Activated T-cell treated with anti-CD3 and anti-CD28 coated beads for 48 hours (primary cell): ENCODE measurements around the gene MTR.
"Not testable (repeated sequence)": the region's sequence is repeated elsewhere in the genome, so short reads cannot be mapped to it uniquely, and the experiment has no call there.

Source experiments
- DNase-seq: peaks from one replicate; pipeline ENCODE4 v3.0.0-alpha.2; 2020; ENCODE audit warnings: low read depth

MTR gene

DNA sequence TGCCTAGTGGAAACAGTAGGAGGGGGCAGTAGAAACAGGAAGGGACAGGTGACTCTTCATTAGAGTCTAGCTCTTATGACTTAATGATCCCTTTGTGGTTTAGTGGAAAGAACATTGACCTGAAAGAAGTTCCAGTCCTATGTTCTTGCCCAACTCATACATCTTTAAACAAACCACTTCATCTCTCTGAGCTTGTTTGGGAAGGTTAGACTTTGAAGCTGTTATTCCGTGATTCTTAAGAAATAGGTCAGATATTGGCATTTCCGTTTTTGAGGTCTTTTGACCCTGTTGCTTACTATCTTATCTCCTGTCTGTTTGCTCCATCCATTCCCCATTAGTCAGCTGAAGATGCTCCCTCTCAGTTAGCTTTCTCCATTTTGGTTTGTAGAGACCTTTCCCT lies 38.5 kb downstream of the MTR start:
- DNase-seq, result no peak

DNA sequence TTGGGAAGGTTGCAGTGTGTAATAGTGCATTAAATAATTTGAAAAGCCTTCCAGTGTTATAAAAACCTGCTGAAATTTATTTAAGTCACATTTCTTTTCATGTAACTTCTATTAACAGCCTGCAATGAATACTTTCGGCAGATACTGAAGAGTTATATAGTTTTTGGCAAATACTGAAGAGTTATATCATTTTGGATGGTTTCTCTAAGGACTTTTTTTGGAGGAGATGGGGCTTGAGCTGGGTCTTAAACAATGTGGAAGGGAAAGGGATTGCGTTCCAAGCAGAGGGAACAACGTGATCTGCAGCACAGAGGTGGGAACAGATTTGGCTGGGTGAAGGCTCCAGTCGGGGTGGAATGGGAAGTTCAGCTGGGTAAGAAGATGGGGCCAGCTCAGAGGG lies 39.8 kb downstream of the MTR start:
- DNase-seq, result no peak

DNA sequence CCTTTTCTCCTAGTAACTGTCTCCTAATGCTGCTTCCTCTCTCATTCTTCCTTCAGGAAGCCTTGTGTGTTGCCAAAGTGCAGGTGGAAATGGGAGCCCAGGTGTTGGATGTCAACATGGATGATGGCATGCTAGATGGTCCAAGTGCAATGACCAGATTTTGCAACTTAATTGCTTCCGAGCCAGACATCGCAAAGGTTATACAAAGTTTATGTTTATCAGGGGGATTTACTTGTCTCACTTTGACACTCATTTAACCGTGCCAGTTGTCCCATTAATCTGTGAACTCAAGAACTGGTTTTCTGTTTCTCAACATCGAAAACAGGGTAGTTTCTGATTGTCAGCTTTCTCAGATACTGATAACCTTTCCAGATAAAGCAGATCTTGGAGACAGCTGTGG lies 40.4 kb downstream of the MTR start:
- DNase-seq, result no peak

DNA sequence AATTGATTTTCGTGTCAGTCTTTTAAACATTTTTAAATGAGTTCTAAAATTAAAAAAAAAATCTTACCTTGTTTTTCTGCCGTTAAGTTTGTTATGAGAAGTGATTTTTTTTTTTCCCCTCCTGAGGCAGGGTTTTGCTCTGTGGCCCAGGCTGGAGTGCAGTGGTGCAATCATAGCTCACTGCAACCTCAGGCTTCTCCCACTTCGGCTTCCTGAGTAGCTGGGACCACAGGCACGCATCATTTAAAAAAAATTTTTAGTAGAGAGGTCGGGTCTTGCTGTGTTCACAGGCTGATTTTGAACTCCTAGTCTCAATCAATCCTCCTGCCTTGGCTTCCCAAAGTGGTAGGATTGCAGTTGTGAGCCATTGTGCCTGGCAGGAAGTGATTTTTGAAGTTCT lies 41.1 kb downstream of the MTR start:
- no peak for DNase-seq

DNA sequence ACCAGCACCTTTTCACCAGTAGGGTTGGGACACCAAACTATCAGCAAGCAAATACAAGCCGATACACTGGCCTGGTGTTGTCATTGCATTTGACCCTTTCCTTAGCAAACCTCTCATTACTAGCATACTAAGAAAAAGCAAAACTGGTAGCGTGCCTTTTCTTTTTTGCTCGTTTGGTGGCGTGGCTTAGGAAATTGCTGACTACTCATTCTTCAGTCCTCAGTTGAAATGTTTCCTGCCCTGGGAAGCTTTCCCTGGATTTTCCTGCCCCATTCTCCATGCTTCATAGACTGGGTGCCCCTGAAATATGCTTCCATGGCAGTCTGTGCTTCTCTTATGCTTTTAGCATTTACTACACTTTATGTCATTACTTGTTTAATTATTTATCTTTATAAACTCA lies 42.0 kb downstream of the MTR start:
- no peak for DNase-seq

DNA sequence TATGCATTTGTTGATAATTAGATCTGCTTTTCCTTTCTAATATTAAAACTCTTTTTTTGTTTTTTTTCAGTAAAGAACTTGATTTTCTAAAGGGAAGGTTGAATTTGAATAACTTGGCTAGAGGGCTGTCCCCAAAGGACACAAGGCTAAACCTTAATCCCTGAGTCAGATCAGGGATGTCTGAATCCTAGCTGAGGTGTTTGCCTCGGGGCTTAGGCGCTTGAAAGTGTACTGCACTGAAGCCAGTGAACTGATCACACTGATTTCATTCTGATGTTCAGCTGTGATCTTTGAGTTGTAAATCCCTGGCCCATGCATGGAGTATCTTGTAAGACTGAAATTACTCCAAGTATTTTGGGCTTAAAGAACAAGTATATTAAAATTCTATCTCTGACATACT lies 42.8 kb downstream of the MTR start:
- DNase-seq, result no peak

DNA sequence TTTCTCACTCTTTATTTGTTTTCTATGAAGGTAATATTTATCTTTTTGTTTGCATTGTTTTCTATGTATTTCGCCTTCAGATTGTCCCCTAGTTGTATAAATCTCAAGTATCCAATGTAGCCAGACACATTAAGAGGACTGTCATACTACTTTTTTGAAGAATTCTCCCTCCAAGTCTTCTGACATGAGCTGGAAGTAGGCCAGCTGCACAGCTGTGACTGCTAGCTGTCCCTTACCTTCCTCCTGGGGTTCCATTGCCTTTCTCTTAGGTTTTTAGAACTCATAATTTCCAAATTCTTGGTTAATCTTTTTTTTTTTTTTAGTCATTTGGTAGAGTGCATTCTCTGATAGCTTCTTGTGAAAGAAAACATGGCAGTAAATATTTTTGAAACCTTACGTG lies 46.2 kb downstream of the MTR start:
- DNase-seq, result no peak

DNA sequence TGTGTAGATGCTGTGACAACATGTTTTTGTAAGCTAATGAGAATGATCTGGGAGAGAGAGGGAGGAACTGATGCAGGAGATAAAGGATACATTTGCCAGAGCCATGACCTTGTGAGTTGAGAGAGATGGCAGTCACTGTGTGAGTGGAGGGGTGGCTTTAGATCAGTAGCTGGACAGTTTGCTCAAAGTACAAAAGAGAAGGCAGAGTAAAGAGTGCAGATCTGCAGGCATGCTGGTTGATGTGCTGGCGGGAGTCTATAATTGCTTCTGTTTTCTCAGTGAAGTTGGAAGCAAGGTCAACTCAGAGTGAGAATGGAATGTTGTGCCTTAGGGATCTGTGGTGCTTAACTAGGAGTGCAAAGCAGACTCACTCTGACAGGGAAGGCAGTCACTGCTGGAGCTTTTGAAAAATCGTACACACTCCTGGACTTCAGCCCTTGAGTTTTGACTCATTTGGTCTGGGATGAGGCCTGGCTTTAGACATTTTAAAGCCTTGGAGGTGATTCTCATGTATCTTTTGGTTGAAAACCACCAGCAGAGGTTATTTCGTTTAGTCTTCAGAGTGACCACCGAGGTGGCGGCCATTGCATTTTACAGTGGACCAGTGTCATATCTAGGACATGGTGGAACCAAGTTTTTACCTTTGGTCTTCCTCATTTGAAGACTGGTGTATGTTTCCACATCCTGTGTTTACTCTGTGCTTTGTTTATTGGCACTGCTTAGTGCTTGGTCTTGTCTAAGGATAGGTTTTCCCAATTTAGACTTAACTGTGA lies 49.6 kb downstream of the MTR start:
- no peak for DNase-seq

DNA sequence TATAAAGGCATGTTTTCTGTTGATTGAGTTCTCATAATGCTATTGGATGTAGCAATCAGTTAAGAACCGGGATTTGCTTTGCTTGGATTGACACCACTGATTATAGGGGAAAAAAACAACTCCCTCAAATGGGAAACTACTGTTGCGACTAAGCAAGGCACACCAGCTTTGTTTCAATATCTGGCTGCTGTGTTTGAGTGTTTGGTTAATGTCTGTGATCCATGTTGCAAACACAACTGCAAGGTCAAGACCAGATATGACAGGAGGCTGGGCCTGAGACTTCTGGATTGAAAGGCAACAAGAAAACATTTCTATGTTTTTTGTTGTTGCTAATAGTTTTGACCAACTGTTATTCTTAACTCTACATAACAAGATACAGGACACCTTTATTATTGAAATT lies 50.7 kb downstream of the MTR start:
- no peak for DNase-seq

DNA sequence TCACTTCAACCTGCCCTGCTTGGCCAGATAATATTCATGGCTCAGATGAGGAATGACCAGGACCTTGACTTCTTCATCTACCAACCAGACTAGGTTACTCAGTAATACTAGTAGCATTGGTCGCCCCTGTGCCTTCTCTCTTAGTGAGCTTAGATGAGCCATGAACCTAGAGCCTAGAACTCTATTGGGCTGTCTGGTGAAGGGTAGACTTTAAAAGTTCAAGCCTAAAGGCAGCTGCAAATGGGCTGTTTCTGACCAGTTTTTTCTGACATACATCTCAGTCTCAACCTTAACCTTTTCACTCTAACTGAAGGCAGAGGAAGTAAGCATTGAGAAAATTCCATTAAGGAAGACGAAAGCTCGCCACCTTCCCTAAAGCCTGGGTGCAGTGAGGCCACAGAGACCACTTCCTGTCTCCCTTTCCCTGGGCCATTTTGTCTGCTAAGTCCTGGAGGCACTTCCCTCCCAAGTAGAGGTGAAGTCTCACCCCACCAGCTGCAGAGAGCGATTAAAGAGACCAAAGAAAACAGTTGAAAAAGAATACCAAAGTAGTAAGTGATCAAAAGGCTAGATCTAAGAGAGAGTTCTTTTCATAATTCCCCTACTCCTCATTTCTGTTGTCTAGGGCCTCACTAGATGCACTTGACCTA lies 53.3 kb downstream of the MTR start:
- DNase-seq, result no peak

DNA sequence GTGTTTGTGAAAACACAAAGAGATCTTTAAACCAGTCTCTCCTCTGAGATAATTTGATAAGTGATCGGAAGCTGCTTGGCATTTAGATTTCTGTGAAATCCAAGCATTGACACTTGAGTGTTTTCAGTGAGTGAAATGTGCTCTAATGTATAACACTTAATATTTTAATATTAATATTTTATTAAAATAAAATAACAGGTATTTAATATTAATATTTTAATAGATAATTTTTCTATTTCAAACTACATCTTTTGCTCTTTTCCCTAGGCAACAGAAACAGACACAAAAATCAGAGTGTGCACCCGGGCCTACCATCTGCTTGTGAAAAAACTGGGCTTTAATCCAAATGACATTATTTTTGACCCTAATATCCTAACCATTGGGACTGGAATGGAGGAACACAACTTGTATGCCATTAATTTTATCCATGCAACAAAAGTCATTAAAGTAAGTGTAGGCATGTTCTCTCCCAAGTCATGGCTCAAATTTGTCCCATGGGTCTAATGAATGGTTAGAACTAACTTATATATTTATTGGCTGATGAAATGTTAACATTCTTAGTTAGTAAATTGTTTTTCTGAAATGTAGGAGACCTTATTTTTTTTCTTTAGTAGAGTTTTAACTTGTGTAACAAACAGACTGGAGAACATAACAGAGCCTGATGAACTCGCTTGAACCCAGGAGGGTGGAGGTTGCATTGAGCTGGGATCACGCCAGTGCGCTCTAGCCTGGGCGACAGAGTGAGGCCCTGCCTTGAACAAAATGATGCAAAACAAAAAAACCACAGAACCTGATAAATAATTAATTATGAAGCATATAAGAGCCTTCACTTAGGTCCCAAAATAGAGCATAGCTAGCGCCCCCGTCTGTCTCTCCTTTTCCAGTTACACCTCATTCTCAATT lies 55.2 kb downstream of the MTR start:
- no peak for DNase-seq

DNA sequence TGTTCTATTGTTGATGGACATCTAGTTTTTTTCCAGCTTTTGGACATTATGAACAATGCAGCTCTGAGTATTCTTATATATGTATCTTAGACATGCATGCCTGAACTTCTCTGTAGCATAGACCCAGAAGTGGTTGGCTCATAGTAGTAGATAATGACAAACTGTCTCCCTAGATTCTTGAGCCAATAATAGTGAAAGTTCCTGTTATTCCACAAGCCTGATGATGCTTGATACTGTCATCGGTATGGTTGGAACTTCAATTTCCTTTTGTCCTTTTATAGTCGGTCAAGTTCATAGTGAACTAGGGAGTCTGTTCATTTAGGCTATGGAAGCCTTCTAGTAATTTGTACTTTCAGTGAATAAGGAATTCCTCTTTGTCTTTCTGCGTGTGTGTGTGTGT lies 56.8 kb downstream of the MTR start:
- no peak for DNase-seq

DNA sequence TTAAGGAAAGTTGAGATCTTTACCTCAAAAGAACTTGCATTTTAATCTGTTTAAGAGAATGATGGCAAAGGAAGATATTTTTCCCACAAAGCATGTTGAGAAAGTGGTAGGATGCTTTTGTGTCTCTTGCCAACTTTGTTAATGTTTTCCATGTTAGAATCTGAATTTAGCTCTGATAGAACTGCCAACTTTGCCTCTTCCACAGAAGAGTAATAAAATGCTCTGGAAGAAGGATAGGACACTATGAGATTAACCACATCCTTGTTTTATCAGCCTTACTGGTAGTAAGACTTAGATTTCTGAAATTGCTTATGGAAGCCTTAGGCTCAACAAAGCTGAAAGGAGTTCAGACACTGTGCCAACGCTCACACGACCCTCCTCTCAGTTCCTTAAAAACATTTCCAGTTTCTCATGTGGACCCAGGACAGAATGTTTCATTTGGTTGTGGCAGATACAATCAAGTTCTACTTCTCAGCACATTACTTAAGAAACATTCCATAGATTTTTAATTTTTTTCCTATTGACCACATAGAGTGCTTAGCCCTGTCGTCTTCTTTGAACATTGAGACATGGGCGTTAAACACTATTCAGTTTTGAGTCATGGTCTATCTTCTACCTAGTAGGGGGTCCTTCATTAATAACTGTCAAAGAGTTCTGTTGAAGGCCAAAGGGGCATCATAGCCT lies 59.0 kb downstream of the MTR start:
- no peak for DNase-seq

DNA sequence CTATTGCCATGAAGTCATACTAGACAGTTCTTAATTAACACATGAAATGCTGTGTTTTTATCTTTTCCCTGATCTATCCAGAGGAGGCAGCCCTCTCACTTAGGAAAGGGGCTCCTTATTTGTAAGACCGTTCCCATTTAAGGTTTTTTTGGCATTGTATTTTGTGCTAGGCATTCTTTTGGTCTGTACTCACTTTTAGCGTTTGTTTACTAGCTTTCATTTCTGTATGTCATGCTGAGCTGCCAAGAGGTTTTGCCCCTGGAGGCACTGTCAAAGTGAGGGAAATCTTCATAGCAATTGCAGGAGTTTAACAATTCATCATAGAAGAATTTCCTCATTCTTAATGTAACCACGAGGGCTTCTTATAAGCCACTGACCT lies 59.5 kb downstream of the MTR start:
- no peak for DNase-seq

DNA sequence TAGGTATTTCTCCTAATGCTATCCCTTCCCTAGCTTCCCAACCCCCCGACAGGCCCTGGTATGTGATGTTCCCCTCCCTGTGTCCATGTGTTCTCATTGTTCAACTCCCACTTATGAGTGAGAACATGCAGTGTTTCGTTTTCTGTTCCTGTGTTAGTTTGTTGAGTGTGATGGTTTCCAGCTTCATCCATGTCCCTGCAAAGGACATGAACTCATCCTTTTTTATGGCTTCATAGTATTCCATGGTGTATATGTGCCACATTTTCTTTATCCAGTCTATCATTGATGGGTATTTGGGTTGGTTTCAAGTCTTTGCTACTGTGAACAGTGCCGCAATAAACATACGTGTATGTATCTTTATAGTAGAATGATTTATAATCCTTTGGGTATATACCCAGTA lies 61.6 kb downstream of the MTR start:
- not testable (repeated sequence) for DNase-seq

DNA sequence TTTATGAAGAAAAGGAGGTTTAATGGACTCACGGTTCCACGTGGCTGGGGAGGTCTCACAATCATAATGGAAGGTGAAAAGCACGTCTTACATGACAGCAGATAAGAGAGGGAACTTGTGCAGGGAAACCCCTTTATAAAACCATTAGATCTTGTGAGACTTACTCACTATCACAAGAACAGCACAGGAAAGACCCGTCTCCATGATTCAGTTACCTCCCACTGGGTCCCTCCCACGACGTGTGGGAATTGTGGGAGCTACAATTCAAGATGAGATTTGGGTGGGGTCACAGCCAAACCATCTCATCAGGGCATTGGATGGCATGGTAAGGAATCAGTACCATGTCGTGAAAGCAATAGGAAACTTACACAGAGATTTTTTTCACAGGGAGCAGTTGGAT lies 63.1 kb downstream of the MTR start:
- DNase-seq, result no peak

DNA sequence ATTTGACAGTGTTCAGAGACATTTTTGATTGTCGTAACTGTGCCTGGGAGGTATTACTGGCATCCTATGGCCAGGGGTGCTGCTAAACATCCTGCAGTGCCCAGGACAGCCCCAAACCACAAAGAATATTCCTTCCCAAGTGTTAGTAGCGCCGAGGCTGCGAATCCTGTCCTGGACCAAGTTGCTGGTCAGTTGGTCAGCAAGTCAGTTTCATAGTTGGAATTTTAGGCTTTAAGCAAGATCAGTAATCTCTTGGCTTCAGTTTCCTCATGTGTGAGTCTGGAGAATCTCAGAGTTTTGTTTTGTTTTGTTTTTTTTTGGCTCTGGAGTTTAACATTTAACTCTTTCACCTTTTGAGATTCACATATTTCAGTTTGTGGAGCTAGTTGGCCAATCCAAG lies 65.0 kb downstream of the MTR start:
- no peak for DNase-seq

DNA sequence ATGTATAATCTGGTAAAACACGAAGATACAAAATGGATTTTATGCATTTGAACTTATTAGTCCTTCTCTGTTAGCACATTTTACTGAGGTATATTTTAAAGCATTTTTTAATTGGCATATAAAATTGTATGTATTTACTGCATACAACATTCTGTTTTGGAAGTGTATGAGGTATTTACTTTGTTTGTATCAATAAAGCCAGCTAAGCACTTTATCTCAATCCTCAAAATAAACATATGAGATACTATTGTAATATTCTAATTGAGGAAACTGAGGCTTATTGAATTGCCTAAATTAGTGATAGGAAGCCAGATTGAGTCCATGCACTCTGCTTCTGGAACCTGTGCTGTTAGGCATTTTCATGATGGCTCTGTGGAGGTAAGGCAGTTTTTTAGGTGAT lies 65.6 kb downstream of the MTR start:
- DNase-seq, result no peak

DNA sequence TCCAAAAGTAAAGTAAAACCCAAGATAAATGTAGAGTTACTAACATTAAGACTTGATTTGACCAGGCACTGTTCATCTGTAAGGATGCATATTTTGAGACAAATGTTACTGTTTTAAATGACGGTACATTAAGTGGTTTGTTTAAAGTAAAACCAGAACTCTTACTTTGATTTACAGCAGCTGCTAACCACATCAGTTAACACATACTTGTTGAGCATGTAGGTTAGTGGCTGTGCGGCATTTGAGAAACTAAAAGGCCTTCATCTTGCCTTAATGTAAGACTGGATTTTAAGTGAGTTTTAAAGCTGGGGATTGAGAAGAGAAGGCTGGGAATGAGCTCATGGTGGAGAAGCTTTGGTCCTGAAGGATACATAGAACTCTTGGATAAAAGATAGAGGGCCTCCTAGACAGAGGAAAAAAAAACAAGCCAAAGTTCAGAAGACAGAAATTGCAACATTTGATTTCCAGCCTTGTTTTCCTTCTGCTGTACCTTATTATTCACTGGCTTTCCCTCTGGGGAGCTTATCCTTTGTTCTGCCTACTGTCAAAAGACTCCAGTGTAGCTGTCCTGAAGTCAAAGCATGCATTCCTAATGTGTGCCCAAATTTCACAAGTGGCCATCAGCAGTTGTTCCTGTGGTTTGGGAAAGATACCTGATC lies 66.6 kb downstream of the MTR start:
- DNase-seq, result no peak

DNA sequence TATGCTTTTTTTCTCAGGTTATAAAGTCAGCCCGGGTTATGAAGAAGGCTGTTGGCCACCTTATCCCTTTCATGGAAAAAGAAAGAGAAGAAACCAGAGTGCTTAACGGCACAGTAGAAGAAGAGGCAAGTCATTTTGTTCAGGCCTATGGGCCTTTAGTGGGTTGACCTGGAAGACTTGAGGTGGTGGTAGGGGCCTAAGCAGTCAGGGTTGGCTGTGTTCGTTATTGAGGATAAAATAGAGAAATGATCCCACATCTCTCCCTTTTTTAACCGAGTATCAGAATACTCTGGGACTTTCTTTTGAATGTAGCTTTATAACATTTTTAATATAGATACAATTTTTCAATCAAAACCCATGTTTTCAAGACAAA lies 67.1 kb downstream of the MTR start:
- DNase-seq, result no peak

DNA sequence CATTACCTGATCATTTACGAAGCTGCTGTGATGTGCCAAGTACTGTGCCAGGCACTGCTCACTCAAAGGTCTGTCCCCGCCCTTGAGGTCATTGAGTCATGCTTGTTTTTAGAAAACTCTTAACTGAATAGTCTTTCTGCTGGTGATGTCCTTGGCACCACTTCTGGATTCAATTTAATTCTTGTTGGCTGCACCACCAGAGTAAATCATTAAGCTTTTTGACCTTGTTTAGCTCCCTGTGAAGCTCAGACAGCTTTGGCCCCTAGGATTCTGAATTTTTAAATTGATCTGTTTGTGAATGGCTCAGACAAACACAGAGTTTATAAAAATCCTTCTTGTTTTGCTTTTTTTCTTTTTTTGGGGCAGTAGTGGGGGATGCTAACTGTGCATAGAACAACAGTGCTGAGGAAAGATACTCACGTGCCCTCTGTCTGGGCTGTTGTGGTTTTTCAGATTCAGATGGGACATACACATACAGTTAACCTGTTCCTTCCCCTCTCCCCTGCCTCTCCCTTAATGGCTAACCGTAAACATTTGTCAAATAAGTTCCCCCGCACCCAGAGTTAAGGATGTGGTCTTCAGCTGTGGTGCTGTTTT lies 67.6 kb downstream of the MTR start:
- no peak for DNase-seq

DNA sequence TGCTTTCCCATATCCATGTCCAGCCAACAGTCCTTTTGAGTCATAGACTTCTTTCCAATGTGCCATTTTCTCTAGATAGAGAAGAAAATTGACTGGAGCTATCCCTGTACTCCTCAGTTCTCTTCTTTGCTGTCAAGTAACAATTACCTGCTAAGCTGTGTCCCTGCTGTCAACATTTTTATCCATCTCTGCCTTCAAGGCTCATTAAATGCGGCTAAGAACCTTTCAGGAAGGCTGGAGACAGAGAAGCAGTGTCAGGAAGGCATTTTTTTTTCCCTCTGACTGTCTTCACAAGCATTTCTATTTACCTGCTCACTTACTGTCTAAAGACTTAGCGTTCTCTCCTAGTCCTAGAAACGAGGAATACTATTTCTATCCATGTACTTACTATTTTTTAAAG lies 69.1 kb downstream of the MTR start:
- DNase-seq, result no peak
